ENCODE data around the gene CCDC107. TPM values are rescaled to one million over a fixed set of nuclear protein-coding genes. Genes with fewer than 3 reads are reported as not detected.

CCDC107 gene
- total RNA-seq, 1 experiment from 2014 or later, result 12.0 TPM

DNA sequence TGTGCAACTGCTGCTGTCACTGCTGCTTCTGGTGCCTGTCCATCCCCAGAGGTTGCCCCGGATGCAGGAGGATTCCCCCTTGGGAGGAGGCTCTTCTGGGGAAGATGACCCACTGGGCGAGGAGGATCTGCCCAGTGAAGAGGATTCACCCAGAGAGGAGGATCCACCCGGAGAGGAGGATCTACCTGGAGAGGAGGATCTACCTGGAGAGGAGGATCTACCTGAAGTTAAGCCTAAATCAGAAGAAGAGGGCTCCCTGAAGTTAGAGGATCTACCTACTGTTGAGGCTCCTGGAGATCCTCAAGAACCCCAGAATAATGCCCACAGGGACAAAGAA is 15.9 kb downstream of the CCDC107 start:
- DNase-seq, result no peak
- Histone ChIP-seq H3K14ac (ENCODE audit: insufficient read depth, low read length) (no peak overlapping the region), H3K9ac (ENCODE audit: extremely low read depth, insufficient read length, low read length) (no peak overlapping the region), H2AK5ac (ENCODE audit: insufficient read length, low read length) (no peak overlapping the region), H3T11ph (ENCODE audit: low read length) (no peak overlapping the region), H3K56ac (ENCODE audit: insufficient read length, low read depth, low read length) (no peak overlapping the region), H2BK120ac (ENCODE audit: low read depth, low read length, poor library complexity, severe bottlenecking) (no peak overlapping the region), H3K4me2 (ENCODE audit: insufficient read depth, insufficient read length, low read length) (no peak overlapping the region), H3K27me3 (ENCODE audit: insufficient read depth, low read length) (peaks cover 3% of the 10 kb centered on the region; the same call in 1 of the 2 replicates), H3K23ac (ENCODE audit: insufficient read length, low read depth, low read length) (no peak overlapping the region), H2BK20ac (ENCODE audit: low read depth, low read length, poor library complexity, severe bottlenecking) (no peak overlapping the region), H2AFZ (ENCODE audit: low read length) (no peak overlapping the region), H3K4ac (ENCODE audit: low read depth, low read length) (no peak overlapping the region), H2BK15ac (ENCODE audit: low read depth, low read length) (no peak overlapping the region), H3K9me3 (ENCODE audit: control insufficient read depth, low read depth, low read length) (no peaks in the 10 kb centered on the region), H2BK12ac (ENCODE audit: insufficient read length, low read depth, low read length) (no peak overlapping the region), H3K4me1 (ENCODE audit: insufficient read depth, low read length) (no peaks in the 10 kb centered on the region), H3K23me2 (ENCODE audit: insufficient read length, low read depth, low read length, poor library complexity, severe bottlenecking) (no peaks in the 10 kb centered on the region), H3K18ac (ENCODE audit: insufficient read length, low read depth, low read length) (no peak overlapping the region), H4K91ac (ENCODE audit: insufficient read length, low read depth, low read length) (no peak overlapping the region), H4K8ac (replicated peaks; ENCODE audit: insufficient read length, low read depth, low read length) (no peak overlapping the region), H4K5ac (ENCODE audit: insufficient read length, low read depth, low read length) (no peak overlapping the region), H4K20me1 (ENCODE audit: control insufficient read depth, insufficient read depth, insufficient read length) (no peaks in the 10 kb centered on the region), H3K79me1 (ENCODE audit: insufficient read depth, low read depth, low read length, poor library complexity, severe bottlenecking) (no peaks in the 10 kb centered on the region), H3K27ac (ENCODE audit: insufficient read length, low read depth, low read length) (no peak overlapping the region), H3K79me2 (ENCODE audit: insufficient read depth, low read length) (no peaks in the 10 kb centered on the region), H2BK5ac (ENCODE audit: insufficient read length, low read length) (no peak overlapping the region)
- no peak overlapping the region for H3K4me3 Mint-ChIP-seq
- peaks cover 35% of the 10 kb centered on the region for H3K27me3 Mint-ChIP-seq (ENCODE audit: low read depth)
- peaks cover 7 to 14% of the 10 kb centered on the region in 2 experiments for H3K4me1 Mint-ChIP-seq
- no peaks in the 10 kb centered on the region; a peak in 1 of 7 replicates for H3K36me3 Mint-ChIP-seq (ENCODE audit: insufficient read depth in 1 of 3, low read depth in 3 of 3)
- no CpG with 5 or more reads among the region's 3 CpGs for WGBS (ENCODE audit: extremely low coverage, insufficient read length, low lambda C conversion rate)
- TF ChIP-seq, protein P1, sequence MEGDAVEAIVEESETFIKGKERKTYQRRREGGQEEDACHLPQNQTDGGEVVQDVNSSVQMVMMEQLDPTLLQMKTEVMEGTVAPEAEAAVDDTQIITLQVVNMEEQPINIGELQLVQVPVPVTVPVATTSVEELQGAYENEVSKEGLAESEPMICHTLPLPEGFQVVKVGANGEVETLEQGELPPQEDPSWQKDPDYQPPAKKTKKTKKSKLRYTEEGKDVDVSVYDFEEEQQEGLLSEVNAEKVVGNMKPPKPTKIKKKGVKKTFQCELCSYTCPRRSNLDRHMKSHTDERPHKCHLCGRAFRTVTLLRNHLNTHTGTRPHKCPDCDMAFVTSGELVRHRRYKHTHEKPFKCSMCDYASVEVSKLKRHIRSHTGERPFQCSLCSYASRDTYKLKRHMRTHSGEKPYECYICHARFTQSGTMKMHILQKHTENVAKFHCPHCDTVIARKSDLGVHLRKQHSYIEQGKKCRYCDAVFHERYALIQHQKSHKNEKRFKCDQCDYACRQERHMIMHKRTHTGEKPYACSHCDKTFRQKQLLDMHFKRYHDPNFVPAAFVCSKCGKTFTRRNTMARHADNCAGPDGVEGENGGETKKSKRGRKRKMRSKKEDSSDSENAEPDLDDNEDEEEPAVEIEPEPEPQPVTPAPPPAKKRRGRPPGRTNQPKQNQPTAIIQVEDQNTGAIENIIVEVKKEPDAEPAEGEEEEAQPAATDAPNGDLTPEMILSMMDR (conservative IDR thresholded peaks at IDR 0.05), result no peak
- H3K9me3 Mint-ChIP-seq, result no peaks in the 10 kb centered on the region
- no peak overlapping the region for H3K27ac Mint-ChIP-seq

Data from H9 (cell line).